Caco-2 (cell line): Measurements from ENCODE around the gene FER. TPM values are rescaled to one million over a fixed set of nuclear protein-coding genes. Genes with fewer than 3 reads are reported as not detected.
"Not testable (repeated sequence)": the region's sequence is repeated elsewhere in the genome, so short reads cannot be mapped to it uniquely, and the experiment has no call there.

Source experiments
- BruUV-seq: library from RNA; stranded (reverse); fragments of 400-500 nt; replicated peaks from 2 replicates; lab custom pipeline; 2021; lab: Mats Ljungman, UMichigan
- CTCF ChIA-PET: fragments of 300-600 bp; sonication (Branson Sonifier 250); formaldehyde crosslinking; loops from one replicate; lab custom pipeline; 2022; ENCODE audit warnings: antibody characterized with exemption; lab: Charles Lee
- POLR2A ChIA-PET: fragments of 300-600 bp; sonication (Branson Sonifier 250); formaldehyde crosslinking; loops from one replicate; lab custom pipeline; 2022; ENCODE audit warnings: antibody characterized with exemption; lab: Charles Lee
- DNase-seq, 2 experiments: peaks; one replicate each; pipeline versions ENCODE4 v3.0.0 to v3.0.0-alpha.2; 2020 to 2022
- H3K27me3 ChIP-seq: replicated peaks from 2 replicates; pipeline ENCODE4 v1.6.0; 2011; ENCODE audit warnings: low read length; ENCODE audit not compliant: control insufficient read depth, insufficient read depth
- H3K36me3 ChIP-seq: 2 replicates; pipeline ENCODE4 v1.5.1; 2011; ENCODE audit warnings: low read length; ENCODE audit not compliant: control insufficient read depth, insufficient read depth
- H3K4me1 ChIP-seq: fragments of 250-450 bp; sonication (Bioruptor Pico); 2 replicates; pipeline ENCODE4 v1.5.1; 2020; ENCODE audit warnings: mild to moderate bottlenecking
- H3K4me3 ChIP-seq: 2 replicates; pipeline ENCODE4 v1.5.1; 2011; ENCODE audit warnings: low read depth, mild to moderate bottlenecking, control low read depth, low read length
- H3K9me3 ChIP-seq: fragments of 250-450 bp; sonication (Bioruptor Pico); 2 replicates; pipeline ENCODE4 v1.5.1; 2020; ENCODE audit warnings: mild to moderate bottlenecking, moderate library complexity
- H3K27ac Mint-ChIP-seq: one replicate; pipeline ENCODE4 v1.8.0; 2022; ENCODE audit warnings: mixed read lengths; ENCODE audit not compliant: unreplicated experiment
- H3K27me3 Mint-ChIP-seq: one replicate; pipeline ENCODE4 v1.8.0; 2022; ENCODE audit warnings: mixed read lengths; ENCODE audit not compliant: insufficient read depth, unreplicated experiment
- H3K36me3 Mint-ChIP-seq: one replicate; pipeline ENCODE4 v1.8.0; 2022; ENCODE audit warnings: mild to moderate bottlenecking, mixed read lengths; ENCODE audit not compliant: insufficient read depth, unreplicated experiment
- H3K4me1 Mint-ChIP-seq: one replicate; pipeline ENCODE4 v1.8.0; 2022; ENCODE audit warnings: low read depth, mixed read lengths; ENCODE audit not compliant: unreplicated experiment
- H3K4me3 Mint-ChIP-seq: one replicate; pipeline ENCODE4 v1.8.0; 2022; ENCODE audit warnings: mild to moderate bottlenecking, moderate library complexity, mixed read lengths; ENCODE audit not compliant: unreplicated experiment
- H3K9me3 Mint-ChIP-seq: one replicate; pipeline ENCODE4 v1.8.0; 2022; ENCODE audit warnings: mixed read lengths; ENCODE audit not compliant: unreplicated experiment
- intact Hi-C: fragments of 100-400 bp; cut with micrococcal nuclease; formaldehyde crosslinking; loops from one replicate; pipeline ENCODE4 v1.10.0; 2022; ENCODE audit not compliant: unreplicated experiment
- total RNA-seq: library from RNA; stranded (reverse); gene quantifications from 2 replicates; pipeline ENCODE4 v1.2.3, GENCODE V29; 2022
- TF ChIP-seq, protein P1 (sequence below), 2 experiments: fragments of 200-600 bp in 1 of 2; IDR thresholded peaks; 1 replicate in 1 of 2; 2 replicates in 1 of 2; pipeline versions ENCODE4 v1.5.1 to v1.8.0; 2011 to 2022; ENCODE audit warnings: antibody characterized with exemption in 1 of 2, control low read depth in 1 of 2, inconsistent platforms in 1 of 2, low read depth in 1 of 2, low read length in 1 of 2, mild to moderate bottlenecking in 1 of 2, moderate library complexity in 1 of 2; ENCODE audit not compliant: insufficient read depth in 1 of 2, severe bottlenecking in 1 of 2, unreplicated experiment in 1 of 2

The FER gene
- total RNA-seq, 1 experiment from 2014 or later, result 43.1 TPM

DNA sequence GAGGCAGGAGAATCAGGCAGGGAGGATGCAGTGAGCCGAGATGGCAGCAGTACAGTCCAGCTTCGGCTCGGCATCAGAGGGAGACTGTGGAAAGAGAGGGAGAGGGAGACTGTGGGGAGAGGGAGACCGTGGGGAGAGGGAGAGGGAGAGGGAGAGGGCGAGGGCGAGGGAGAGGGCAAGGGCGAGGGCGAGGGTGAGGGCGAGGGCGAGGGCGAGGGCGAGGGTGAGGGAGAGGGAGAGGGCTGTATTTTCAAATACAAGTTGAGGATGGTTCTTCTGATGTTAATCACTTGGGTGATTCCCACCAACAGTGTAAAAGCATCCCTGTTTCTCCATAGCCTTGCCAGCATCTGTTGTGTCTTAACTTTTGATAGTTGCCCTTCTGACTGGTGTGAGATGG, 245.7 kb downstream of the FER start:
- peaks cover 12% of the 10 kb centered on the region for H3K36me3 Mint-ChIP-seq
- CTCF ChIA-PET, H3K4me1 Mint-ChIP-seq, H3K4me1 ChIP-seq, H3K27me3 Mint-ChIP-seq, H3K4me3 Mint-ChIP-seq, POLR2A ChIA-PET, H3K27me3 ChIP-seq, H3K4me3 ChIP-seq, H3K36me3 ChIP-seq, H3K27ac Mint-ChIP-seq, intact Hi-C loops, DNase-seq, BruUV-seq: not testable (repeated sequence)
- peaks cover 15% of the 10 kb centered on the region for H3K9me3 Mint-ChIP-seq
- H3K9me3 ChIP-seq, result peaks cover 13% of the 10 kb centered on the region

DNA sequence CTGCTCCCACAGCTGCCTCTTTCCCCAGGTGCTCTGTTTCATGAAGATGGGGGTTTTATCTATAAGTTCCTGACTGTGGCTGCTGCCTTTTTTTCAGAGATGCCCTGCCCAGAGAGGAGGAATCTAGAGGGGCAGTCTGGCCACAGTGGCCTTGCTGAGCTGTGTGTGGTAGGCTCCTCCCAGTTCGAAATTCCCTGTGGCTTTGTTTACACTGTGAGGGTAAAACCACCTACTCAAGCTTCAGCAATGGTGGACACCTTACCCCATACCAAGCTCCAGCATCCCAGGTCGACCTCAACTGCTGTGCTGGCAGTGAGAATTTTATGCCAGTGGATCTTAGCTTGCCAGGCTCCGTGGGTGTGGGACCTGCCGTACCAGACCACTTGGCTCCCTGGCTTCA, 250.0 kb downstream of the FER start:
- Mint-ChIP-seq H3K4me1 (no peaks in the 10 kb centered on the region), H3K27me3 (no peaks in the 10 kb centered on the region), H3K4me3 (no peak overlapping the region), H3K27ac (no peak overlapping the region), H3K36me3 (peaks cover 18% of the 10 kb centered on the region), H3K9me3 (peaks cover 15% of the 10 kb centered on the region)
- no peak for DNase-seq
- Histone ChIP-seq H3K27me3 (no peaks in the 10 kb centered on the region), H3K9me3 (peaks cover 13% of the 10 kb centered on the region), H3K4me3 (no peak overlapping the region), H3K36me3 (no peaks in the 10 kb centered on the region), H3K4me1 (no peaks in the 10 kb centered on the region)
- POLR2A ChIA-PET, result no interaction called here
- TF ChIP-seq, protein P1, sequence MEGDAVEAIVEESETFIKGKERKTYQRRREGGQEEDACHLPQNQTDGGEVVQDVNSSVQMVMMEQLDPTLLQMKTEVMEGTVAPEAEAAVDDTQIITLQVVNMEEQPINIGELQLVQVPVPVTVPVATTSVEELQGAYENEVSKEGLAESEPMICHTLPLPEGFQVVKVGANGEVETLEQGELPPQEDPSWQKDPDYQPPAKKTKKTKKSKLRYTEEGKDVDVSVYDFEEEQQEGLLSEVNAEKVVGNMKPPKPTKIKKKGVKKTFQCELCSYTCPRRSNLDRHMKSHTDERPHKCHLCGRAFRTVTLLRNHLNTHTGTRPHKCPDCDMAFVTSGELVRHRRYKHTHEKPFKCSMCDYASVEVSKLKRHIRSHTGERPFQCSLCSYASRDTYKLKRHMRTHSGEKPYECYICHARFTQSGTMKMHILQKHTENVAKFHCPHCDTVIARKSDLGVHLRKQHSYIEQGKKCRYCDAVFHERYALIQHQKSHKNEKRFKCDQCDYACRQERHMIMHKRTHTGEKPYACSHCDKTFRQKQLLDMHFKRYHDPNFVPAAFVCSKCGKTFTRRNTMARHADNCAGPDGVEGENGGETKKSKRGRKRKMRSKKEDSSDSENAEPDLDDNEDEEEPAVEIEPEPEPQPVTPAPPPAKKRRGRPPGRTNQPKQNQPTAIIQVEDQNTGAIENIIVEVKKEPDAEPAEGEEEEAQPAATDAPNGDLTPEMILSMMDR (IDR thresholded peaks at IDR 0.05; ENCODE audit: insufficient read depth in 1 of 2, low read depth in 1 of 2, low read length in 1 of 2, severe bottlenecking in 1 of 2, unreplicated experiment in 1 of 2), result no peak
- intact Hi-C loops, result no loop called here
- CTCF ChIA-PET, result no interaction called here
- no TSS peak for BruUV-seq

DNA sequence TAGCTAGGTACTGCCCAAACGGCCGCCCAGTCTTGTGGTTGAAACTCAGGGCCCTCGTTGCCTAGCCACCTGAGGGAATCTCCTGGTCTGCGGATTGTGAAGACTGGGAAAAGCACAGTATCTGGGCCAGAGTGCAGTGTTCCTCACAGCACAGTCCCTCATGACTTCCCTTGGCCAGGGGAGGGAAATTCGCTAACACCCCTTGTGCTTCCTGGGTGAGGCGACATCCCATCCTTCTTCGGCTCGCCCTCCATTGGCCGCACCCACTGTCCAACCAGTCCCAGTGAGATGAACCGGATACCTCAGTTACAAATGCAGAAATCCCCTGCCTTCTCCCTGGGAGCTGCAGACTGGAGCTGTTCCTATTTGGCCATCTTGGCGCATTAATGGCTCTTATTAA, 250.5 kb downstream of the FER start:
- Mint-ChIP-seq H3K27ac (no peak overlapping the region), H3K4me3 (no peak overlapping the region), H3K9me3 (peaks cover 15% of the 10 kb centered on the region), H3K27me3 (no peaks in the 10 kb centered on the region), H3K4me1 (no peaks in the 10 kb centered on the region), H3K36me3 (peaks cover 18% of the 10 kb centered on the region)
- Histone ChIP-seq H3K36me3 (no peaks in the 10 kb centered on the region), H3K4me1 (no peaks in the 10 kb centered on the region), H3K4me3 (no peak overlapping the region), H3K27me3 (no peaks in the 10 kb centered on the region), H3K9me3 (peaks cover 13% of the 10 kb centered on the region)
- DNase-seq, result no peak
- ChIA-PET CTCF (no interaction called here), POLR2A (no interaction called here)
- TF ChIP-seq, protein P1 (IDR thresholded peaks at IDR 0.05; ENCODE audit: insufficient read depth in 1 of 2, low read depth in 1 of 2, low read length in 1 of 2, severe bottlenecking in 1 of 2, unreplicated experiment in 1 of 2), result no peak
- BruUV-seq, result no TSS peak
- intact Hi-C loops, result no loop called here

DNA sequence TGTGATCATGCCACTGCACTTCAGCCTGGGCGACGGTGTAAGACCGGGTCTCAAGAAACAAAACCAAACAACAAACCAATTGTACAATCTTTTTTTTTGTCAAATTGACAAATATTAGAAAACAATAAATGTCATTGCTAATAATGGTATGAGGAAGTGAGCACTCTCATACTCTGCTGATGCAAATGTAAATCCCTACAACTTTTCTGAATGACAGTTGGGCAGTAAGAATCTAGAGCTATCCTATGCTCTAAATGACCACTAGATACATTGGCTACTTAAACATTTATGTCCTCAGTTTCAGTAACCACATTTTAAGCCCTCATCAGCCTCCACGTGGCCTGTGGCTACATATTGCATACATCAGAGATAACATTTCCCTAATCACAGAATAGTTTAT, 256.2 kb downstream of the FER start:
- Histone ChIP-seq H3K4me1 (no peaks in the 10 kb centered on the region), H3K27me3 (no peaks in the 10 kb centered on the region), H3K4me3 (no peak overlapping the region), H3K9me3 (no peaks in the 10 kb centered on the region), H3K36me3 (no peaks in the 10 kb centered on the region)
- ChIA-PET POLR2A (no interaction called here), CTCF (no interaction called here)
- BruUV-seq, result no TSS peak
- Mint-ChIP-seq H3K27ac (no peak overlapping the region), H3K36me3 (peaks cover 6% of the 10 kb centered on the region), H3K4me1 (no peaks in the 10 kb centered on the region), H3K27me3 (no peaks in the 10 kb centered on the region), H3K9me3 (no peaks in the 10 kb centered on the region), H3K4me3 (no peak overlapping the region)
- DNase-seq, result no peak
- intact Hi-C loops, result no loop called here
- TF ChIP-seq, protein P1 (IDR thresholded peaks at IDR 0.05; ENCODE audit: insufficient read depth in 1 of 2, low read depth in 1 of 2, low read length in 1 of 2, severe bottlenecking in 1 of 2, unreplicated experiment in 1 of 2), result no peak
